ENCODE data around the gene TAPT1. TPM values are rescaled to one million over a fixed set of nuclear protein-coding genes. Genes with fewer than 3 reads are reported as not detected.
A peak's percentile ranks its signal among the peaks of the same experiment; 100 is the strongest.

Gene TAPT1
- total and polyA plus RNA-seq, 2 experiments from 2014 or later, result 3.6 to 9.9 TPM

- TF ChIP-seq ZNF462 (CRISPR knock-in tag; IDR thresholded peaks at IDR 0.05) (no peak), REST (IDR thresholded peaks at IDR 0.05; ENCODE audit: unreplicated experiment) (no peak), STAT1 (IDR thresholded peaks at IDR 0.05; ENCODE audit: unreplicated experiment) (no peak)
Measured at GRCh38 chr4:16206848-16207247, 19.4 kb downstream of the TAPT1 start (continued).

GRCh38 chr4:16206301-16206700 is 20.0 kb downstream of the TAPT1 start:
- H3K27me3 Mint-ChIP-seq (ENCODE audit: insufficient read depth, low read depth, poor library complexity), result peaks cover 2% of the 10 kb centered on the region
- H3K27me3 ChIP-seq (ENCODE audit: insufficient read depth), result no peaks in the 10 kb centered on the region
- no peaks in the 10 kb centered on the region for H3K9me3 Mint-ChIP-seq
- no peaks in the 10 kb centered on the region for H3K9me2 ChIP-seq (ENCODE audit: insufficient read depth)
- H3K4me1 ChIP-seq (ENCODE audit: insufficient read depth), result peaks cover 6% of the 10 kb centered on the region
- ATAC-seq, result peak; percentile 71
- H3K79me2 ChIP-seq (replicated peaks; ENCODE audit: insufficient read depth), result no peaks in the 10 kb centered on the region; the same call in 1 of the 2 replicates
- no peak overlapping the region for H3K4me3 Mint-ChIP-seq
- peaks cover 22% of the 10 kb centered on the region for H3K4me1 Mint-ChIP-seq
- H3K36me3 ChIP-seq (ENCODE audit: insufficient read depth), result no peaks in the 10 kb centered on the region
- H2AFZ ChIP-seq, result no peak overlapping the region
- H4K20me1 ChIP-seq (replicated peaks; ENCODE audit: insufficient read depth), result peaks cover 9% of the 10 kb centered on the region
- no peaks in the 10 kb centered on the region for H3F3A ChIP-seq (replicated peaks; ENCODE audit: low read depth)
- no peak overlapping the region for H3K27ac ChIP-seq (ENCODE audit: low read depth)
- peak overlapping the region; percentile 13; the same call in 1 of the 2 replicates for H3K27ac Mint-ChIP-seq
- DNase-seq (ENCODE audit: low spot score), result no peak
- no peak overlapping the region for H3K4me2 ChIP-seq
- H3K36me3 Mint-ChIP-seq (ENCODE audit: low read depth), result no peaks in the 10 kb centered on the region
- no peak overlapping the region for H3K4me3 ChIP-seq
- TF ChIP-seq STAT1 (IDR thresholded peaks at IDR 0.05; ENCODE audit: unreplicated experiment), result no peak
- TF ChIP-seq ZNF331 (CRISPR knock-in tag; IDR thresholded peaks at IDR 0.05; ENCODE audit: low read depth), result no peak
- no peak for TF ChIP-seq CREB1 (CRISPR knock-in tag; IDR thresholded peaks at IDR 0.05; ENCODE audit: low read depth)
- TF ChIP-seq POLR2AphosphoS5 (IDR thresholded peaks at IDR 0.05; ENCODE audit: low read depth), result no peak
- TF ChIP-seq JUNB (IDR thresholded peaks at IDR 0.05; ENCODE audit: unreplicated experiment), result no peak
- no peak for TF ChIP-seq EZH2phosphoT487 (IDR thresholded peaks at IDR 0.05; ENCODE audit: unreplicated experiment)
- TF ChIP-seq ETS1 (IDR thresholded peaks at IDR 0.05), result no peak
- no peak for TF ChIP-seq CTCF (conservative IDR thresholded peaks at IDR 0.05; ENCODE audit: low read depth in 2 of 2)

All from GM23338 (cell line).